Activated naive CD8-positive, alpha-beta T cell treated with anti-CD3 and anti-CD28 coated beads, Interleukin-2, amount 50 U/mL, for 16 hours (primary cell): ENCODE measurements around the gene PDIA6.

Experiments used
- DNase-seq: peaks from one replicate; pipeline ENCODE4 v3.0.0-alpha.2; 2020; ENCODE audit warnings: low read depth, low spot score

The PDIA6 gene

DNA sequence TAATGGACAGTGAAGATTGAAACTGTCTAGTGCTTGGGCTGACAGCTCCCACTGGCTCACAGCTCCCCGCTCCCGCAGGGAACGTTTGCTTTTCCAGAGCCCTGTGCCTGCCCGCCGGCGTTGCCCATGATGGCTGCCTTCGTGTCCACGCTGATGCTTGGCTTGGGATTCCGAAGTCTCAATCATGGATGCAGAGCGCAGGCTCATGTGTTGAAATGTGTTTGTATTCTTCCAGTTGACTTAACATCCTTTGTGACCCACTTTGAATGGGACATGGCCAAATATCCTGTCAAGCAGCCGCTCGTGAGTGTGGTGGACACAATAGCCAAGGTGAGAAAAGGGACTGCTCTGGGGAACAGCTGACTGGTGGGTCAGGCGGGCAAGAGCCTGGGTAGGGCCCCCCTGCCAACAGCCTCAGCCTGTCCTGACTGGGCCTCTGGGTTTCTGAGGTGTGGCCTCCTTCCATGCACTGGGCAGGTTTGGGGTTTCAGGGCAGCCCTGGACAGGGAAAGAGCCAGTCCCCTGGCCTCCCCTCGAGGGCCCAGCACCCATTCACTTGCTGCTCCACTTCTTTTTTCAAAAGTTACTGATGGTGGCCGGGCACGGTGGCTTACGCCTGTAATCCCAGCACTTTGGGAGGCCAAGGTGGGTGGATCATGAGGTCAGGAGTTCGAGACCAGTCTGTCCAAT is 48.3 kb downstream of the PDIA6 start:
- no peak for DNase-seq

DNA sequence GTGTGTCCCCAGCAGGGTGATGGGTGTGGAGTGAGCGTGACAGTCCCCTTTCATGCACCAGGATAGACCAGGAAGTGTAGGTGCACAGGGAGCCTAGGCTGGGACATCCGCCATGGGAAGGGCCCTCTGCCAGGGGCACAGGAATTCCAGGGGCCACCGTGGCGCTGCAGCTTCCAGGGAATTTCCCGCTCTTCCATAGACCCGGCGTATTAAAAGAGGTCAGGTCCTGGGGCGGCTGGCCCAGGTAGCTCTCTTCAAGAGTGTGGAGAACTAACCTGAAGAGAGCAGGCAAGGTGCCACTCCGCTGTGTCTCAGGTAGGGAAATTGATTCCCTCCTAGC is 49.2 kb downstream of the PDIA6 start:
- DNase-seq, result no peak

DNA sequence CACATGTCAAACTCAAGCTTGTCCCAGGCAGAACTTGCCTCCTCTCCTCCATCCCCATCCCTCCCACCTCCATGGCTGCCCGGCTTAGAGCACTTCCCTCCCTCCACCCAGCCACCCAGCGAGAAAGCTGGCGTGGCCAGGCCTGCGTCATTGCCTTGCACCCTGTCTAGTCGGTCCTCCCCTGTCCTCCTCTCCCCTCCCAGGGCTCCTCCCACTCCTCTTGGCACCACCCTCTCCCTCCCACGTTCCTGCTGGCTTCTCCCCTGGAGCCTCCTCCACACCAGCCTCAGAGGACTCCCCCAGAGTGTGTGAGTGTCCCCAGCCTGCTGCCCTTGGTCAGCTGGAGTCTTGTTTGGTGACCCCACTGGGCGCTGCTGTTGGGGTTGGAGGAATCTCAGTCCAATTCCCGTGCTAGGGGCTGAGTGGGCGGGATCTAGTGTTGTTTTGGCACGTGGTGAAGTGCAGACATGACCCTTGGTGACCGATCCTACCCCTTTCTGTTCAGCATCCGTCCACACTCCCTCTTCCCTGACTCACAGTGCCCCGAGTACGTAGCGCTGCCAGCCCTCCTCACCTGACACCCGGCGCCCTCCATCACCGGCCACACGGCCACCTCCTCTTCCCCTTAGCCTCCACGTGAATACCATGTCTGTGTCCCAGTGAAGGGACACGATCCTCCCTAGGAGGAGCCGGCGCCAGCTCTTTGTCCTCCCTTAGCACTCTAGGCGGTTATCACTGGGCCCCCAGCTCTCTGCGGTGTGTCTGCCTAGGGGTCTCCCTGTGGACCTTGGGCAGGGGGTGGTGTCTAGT is 49.7 kb downstream of the PDIA6 start:
- DNase-seq, result no peak

DNA sequence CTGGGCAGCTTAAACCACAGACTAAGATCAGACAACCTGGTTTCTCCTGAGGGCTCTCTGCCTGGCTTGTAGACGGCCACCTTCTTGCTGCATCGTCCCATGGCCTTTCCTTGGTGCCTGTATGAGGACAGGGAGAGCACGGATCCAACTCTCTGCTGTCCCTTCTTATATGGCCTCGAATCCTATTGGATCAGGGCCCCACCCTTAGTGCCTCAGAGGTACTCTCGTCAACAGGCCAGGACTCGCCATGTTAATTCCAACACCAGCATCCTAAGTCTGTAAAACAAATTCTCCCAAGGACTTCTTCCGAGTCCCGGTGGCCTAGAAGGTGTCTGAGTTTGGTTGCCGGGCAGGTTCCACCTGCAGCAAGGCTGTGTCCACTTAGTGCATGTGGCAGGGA is 51.0 kb downstream of the PDIA6 start:
- no peak for DNase-seq

GRCh38 chr2:10760794-10761504 is 51.6 kb downstream of the PDIA6 start:
- DNase-seq, result no peak

DNA sequence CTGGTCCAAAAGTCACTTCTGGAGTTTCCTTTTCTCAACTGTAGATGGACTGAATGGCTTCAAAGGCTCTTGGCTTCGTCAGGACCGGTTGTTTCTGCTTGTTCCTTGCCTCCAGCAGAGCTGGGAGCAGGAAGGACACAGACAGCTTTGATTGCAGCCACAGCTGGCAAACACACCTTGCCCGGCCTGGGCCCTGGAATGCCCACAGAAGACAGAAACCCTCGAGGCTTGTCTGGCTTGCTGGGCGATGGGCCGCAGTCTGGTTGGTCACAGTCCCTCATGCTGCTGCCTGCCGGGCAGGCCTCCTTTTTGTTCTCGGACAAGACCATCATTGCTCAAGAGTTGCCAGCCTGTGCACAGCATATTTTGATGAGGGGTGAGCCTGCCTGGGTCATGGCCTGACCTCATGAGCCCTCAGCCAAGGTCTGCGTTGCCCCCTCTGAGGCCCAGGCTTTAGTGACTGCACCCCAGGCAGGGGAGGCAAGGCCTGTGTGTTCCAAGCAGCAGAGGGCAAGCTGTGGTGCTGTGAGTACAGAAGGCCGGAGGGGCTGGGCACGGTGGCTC is 53.4 kb downstream of the PDIA6 start:
- DNase-seq, result no peak

DNA sequence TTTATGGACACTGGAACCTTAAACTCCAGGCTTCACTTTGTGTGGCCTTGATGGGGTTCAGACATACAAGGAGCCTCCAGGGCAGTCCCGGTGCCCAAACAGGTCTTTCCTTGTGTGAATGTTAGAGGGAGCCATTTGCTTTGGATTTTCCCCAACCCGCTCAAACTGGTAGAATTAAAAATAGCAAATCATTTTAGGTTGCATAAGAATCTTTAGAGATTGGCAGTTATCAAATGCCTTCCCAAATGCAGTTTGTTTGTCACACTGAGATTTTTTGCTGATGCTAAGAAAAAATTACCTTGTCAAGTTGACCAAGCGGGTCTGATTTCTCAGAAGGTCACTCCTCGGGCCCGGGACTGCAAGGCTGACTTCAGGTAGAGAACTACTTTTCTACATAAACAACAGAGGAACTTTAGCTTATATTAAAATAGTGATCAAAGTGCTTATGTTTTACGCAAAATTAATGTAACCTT is 54.7 kb downstream of the PDIA6 start:
- DNase-seq, result no peak

- no peak for DNase-seq
These were observed 57.0 kb downstream of the PDIA6 start for GRCh38 chr2:10755621-10756020.

GRCh38 chr2:10753876-10754275 is 58.7 kb downstream of the PDIA6 start:
- no peak for DNase-seq

DNA sequence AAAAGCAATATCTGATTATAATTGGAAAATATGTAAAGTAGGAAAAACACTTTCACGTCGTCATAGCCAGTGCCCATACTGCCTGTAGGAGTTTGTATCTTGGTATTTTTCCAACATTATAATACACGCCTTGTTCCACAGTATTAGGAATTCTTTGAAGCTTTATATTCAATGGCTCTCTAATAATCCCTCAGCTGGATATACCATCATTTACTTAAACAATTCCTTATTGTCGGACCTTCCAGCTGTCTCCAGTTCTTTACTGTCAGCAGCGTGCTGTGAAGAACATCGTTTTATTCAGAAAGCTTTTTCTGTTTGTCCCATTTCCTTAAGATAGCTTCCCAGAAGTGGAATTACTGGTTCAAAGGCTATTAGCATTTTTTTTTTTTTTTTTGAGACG is 59.4 kb downstream of the PDIA6 start:
- no peak for DNase-seq

DNA sequence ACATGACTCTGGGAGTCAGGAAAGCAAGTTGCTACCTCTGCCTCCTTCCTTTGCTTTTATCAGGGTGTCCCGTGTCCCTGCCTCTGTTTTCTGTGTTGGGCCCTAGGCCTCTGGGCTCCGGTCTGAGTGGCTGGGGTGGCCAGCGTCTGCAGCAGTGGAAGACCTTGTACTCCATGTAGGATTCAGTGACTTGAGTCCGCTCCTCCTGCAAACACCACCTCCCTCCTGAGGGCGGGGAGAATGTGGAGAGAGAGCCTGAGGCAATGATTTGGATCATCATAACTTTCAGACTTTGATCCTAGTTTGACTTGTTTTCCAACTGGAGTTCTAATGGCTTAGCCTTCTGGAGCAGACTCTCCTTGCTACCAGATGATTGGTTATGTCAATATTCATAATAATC is 60.3 kb downstream of the PDIA6 start:
- DNase-seq, result no peak

GRCh38 chr2:10750610-10751009 is 62.0 kb downstream of the PDIA6 start:
- no peak for DNase-seq

DNA sequence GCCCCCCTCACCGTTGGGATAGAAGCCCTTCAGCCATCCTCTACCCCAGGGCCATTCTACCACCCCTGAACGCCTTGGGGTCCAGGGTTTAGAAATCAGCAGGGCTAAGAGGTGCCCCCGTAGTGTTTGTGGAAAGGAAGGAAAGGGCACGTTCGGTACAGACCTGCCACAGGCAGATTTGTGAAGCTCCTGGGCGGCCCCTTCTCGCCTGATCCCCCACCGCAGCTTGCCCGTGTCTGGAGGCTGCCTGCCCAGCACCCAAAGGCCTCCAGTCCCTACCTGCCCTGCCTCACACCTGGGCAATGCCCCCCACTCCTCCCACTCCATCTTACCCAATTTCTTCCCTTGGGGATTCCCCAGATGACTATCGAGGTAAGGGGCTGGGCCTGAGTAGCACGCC is 69.9 kb downstream of the PDIA6 start:
- DNase-seq, result no peak

DNA sequence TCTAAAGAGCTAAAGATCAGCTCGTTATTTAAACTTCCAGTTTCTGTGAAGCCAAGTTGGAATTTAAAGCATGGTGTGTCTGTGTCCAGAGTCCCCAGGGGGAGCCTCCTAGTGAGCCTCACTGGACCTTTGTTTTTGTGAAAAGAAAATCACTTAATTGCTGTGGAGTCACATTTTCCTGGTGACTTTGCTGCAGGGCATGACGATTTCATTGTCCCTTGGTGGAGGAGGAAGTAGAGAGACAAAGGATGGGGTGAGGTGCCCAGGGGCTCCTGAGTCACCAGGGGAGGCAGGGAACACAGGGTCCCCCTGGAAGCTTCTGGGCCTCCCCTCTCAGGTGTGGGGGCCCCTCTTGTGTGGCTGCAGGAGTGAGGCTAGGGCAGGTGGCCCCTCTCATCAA is 71.4 kb downstream of the PDIA6 start:
- no peak for DNase-seq

- DNase-seq, result no peak
These were observed 72.4 kb downstream of the PDIA6 start for GRCh38 chr2:10740226-10740625.

GRCh38 chr2:10738192-10738591 is 74.4 kb downstream of the PDIA6 start:
- no peak for DNase-seq

GRCh38 chr2:10733980-10734379 is 78.6 kb downstream of the PDIA6 start:
- no peak for DNase-seq

GRCh38 chr2:10733566-10733925 is 79.0 kb downstream of the PDIA6 start:
- no peak for DNase-seq
